ENCODE results near the gene ATP1A2. TPM values are rescaled to one million over a fixed set of nuclear protein-coding genes. Genes with fewer than 3 reads are reported as not detected.

Gene ATP1A2
- total RNA-seq, 1 donor from 2014 or later, result 14.5 TPM

GRCh38 chr1:160171980-160172379, 56.4 kb downstream of the ATP1A2 start:
- no peak for DNase-seq (ENCODE audit: extremely low spot score, unreplicated experiment)
- Mint-ChIP-seq H3K27ac (no peak overlapping the region), H3K4me1 (ENCODE audit: unreplicated experiment) (peaks cover 39% of the 10 kb centered on the region), H3K4me3 (no peak overlapping the region), H3K36me3 (no peaks in the 10 kb centered on the region), H3K27me3 (peaks cover 20% of the 10 kb centered on the region), H3K9me3 (peaks cover 4% of the 10 kb centered on the region)
- no peak for TF ChIP-seq CTCF (conservative IDR thresholded peaks at IDR 0.05)

- Mint-ChIP-seq H3K4me3 (peak overlapping the region; percentile 24), H3K4me1 (ENCODE audit: unreplicated experiment) (peaks cover 17% of the 10 kb centered on the region)
These were observed 61.7 kb downstream of the ATP1A2 start for GRCh38 chr1:160177231-160177630.

GRCh38 chr1:160177667-160178066, 62.1 kb downstream of the ATP1A2 start:
- H3K36me3 Mint-ChIP-seq, result no peaks in the 10 kb centered on the region
- H3K27ac Mint-ChIP-seq, result peak overlapping the region; percentile 92
- H3K9me3 Mint-ChIP-seq, result peaks cover 4% of the 10 kb centered on the region
- TF ChIP-seq CTCF (conservative IDR thresholded peaks at IDR 0.05), result no peak
- peaks cover 7% of the 10 kb centered on the region for H3K27me3 Mint-ChIP-seq
- H3K4me1 Mint-ChIP-seq (ENCODE audit: unreplicated experiment), result peaks cover 17% of the 10 kb centered on the region
- H3K4me3 Mint-ChIP-seq, result peak overlapping the region; percentile 24
- DNase-seq (ENCODE audit: extremely low spot score, unreplicated experiment), result no peak

More at GRCh38 chr1:160177231-160177630, 61.7 kb downstream of the ATP1A2 start:
- no peak for DNase-seq (ENCODE audit: extremely low spot score, unreplicated experiment)
- peaks cover 9% of the 10 kb centered on the region for H3K27me3 Mint-ChIP-seq
- H3K36me3 Mint-ChIP-seq, result no peaks in the 10 kb centered on the region
- peak overlapping the region; percentile 92 for H3K27ac Mint-ChIP-seq
- H3K9me3 Mint-ChIP-seq, result peaks cover 4% of the 10 kb centered on the region
- TF ChIP-seq CTCF (conservative IDR thresholded peaks at IDR 0.05), result no peak

GRCh38 chr1:160178731-160179130, 63.2 kb downstream of the ATP1A2 start:
- peaks cover 17% of the 10 kb centered on the region for H3K4me1 Mint-ChIP-seq (ENCODE audit: unreplicated experiment)
- H3K36me3 Mint-ChIP-seq, result no peaks in the 10 kb centered on the region
- no peak for TF ChIP-seq CTCF (conservative IDR thresholded peaks at IDR 0.05)
- H3K27ac Mint-ChIP-seq, result no peak overlapping the region
- H3K9me3 Mint-ChIP-seq, result peaks cover 4% of the 10 kb centered on the region
- peaks cover 1% of the 10 kb centered on the region for H3K27me3 Mint-ChIP-seq
- DNase-seq (ENCODE audit: extremely low spot score, unreplicated experiment), result no peak
- H3K4me3 Mint-ChIP-seq, result no peak overlapping the region

- peaks cover 17% of the 10 kb centered on the region for H3K4me1 Mint-ChIP-seq (ENCODE audit: unreplicated experiment)
- peak overlapping the region; percentile 81 for H3K27ac Mint-ChIP-seq
- no peak for TF ChIP-seq CTCF (conservative IDR thresholded peaks at IDR 0.05)
These were observed 63.8 kb downstream of the ATP1A2 start for GRCh38 chr1:160179336-160179735.

GRCh38 chr1:160186246-160186645, 70.7 kb downstream of the ATP1A2 start:
- H3K27ac Mint-ChIP-seq, result no peak overlapping the region
- no peaks in the 10 kb centered on the region for H3K9me3 Mint-ChIP-seq
- H3K27me3 Mint-ChIP-seq, result no peaks in the 10 kb centered on the region
- no peak overlapping the region for H3K4me3 Mint-ChIP-seq
- peaks cover 10% of the 10 kb centered on the region for H3K4me1 Mint-ChIP-seq (ENCODE audit: unreplicated experiment)
- H3K36me3 Mint-ChIP-seq, result no peaks in the 10 kb centered on the region
- no peak for TF ChIP-seq CTCF (conservative IDR thresholded peaks at IDR 0.05)
- no peak for DNase-seq (ENCODE audit: extremely low spot score, unreplicated experiment)

More at GRCh38 chr1:160179336-160179735, 63.8 kb downstream of the ATP1A2 start:
- H3K36me3 Mint-ChIP-seq, result no peaks in the 10 kb centered on the region
- no peak for DNase-seq (ENCODE audit: extremely low spot score, unreplicated experiment)
- H3K9me3 Mint-ChIP-seq, result peaks cover 4% of the 10 kb centered on the region
- no peak overlapping the region for H3K4me3 Mint-ChIP-seq
- no peaks in the 10 kb centered on the region for H3K27me3 Mint-ChIP-seq

Data from type B pancreatic cell (in vitro differentiated cells).